Endometrial microvascular endothelial cells (primary cell): ENCODE data around the gene NF1. TPM values are rescaled to one million over a fixed set of nuclear protein-coding genes. Genes with fewer than 3 reads are reported as not detected.

Source experiments
- in situ Hi-C: cut with HindIII; loops from 2 replicates; pipeline ENCODE4 v1.10.0; 2017; ENCODE audit warnings: low sequenced_read_pairs, low pct_unique_long_range_greater_than_20kb; ENCODE audit errors: inconsistent ontology term
- total RNA-seq: library from RNA; depleted of rRNA; stranded (reverse); fragments of >200 nt; gene quantifications from one replicate; pipeline ENCODE4 v1.2.3, GENCODE V29; 2015; ENCODE audit errors: inconsistent ontology term

Gene NF1
- total RNA-seq, 1 donor from 2014 or later = 13.0 TPM

DNA sequence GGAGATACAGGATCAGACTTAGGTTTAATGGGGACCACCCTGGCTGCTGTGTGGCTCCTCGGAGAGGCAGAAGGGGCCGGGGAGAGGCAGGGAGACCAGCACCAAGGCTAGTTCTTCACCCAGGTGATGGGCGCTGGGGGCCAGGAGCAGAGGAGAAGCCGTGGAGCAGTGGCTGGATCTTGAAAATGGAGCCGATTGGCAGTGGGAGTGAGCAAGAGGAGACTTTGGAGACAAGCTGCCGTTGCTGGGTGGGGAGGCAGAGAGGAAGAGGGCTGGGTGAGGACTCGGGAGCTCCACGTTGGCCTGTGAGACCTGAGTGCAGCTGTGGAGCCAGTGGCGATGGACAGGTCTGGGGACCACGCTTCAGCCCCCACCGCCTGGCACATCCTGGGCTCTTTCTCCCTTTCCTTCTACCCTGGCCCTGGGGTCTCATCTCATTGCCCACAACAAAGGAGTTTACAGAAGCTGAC, 305.7 kb downstream of the NF1 start:
- in situ Hi-C loops = no loop called here

DNA sequence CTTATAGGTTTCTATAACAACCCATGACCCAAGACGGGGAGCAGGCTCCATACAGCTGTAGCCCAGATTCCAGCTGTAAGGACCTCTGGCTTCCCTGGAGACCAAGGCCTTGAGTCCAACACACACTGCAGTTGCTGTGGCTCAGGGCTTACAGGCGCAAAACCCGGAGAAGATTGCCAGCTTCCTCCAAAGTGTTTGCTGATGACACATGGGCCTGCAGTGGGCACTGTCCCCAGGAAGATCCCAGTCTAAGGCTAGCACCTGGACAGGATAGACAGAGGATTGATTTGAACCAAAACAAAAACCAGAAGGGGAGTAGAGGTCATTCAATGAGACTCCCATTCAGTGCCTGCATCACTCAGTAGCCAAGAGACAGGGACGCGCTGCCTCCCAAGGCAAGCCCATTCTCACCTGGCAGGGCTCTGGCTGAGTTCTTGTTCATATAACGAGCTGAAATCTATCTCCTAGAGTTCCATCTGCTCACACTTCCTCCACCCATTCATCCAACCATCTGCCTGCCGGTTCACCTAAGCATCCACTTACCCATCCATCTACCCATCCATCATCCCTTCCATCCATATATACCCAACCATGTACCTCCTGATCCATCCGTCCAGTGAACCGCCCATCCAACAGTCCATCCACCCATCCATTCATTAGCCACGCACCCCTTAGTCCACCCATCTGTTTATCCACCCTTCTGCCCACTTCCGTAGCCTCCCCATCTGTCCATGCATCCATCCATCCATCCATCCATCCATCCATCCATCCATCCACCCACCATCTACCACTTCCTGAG, 306.9 kb downstream of the NF1 start:
- in situ Hi-C loops = no loop called here

DNA sequence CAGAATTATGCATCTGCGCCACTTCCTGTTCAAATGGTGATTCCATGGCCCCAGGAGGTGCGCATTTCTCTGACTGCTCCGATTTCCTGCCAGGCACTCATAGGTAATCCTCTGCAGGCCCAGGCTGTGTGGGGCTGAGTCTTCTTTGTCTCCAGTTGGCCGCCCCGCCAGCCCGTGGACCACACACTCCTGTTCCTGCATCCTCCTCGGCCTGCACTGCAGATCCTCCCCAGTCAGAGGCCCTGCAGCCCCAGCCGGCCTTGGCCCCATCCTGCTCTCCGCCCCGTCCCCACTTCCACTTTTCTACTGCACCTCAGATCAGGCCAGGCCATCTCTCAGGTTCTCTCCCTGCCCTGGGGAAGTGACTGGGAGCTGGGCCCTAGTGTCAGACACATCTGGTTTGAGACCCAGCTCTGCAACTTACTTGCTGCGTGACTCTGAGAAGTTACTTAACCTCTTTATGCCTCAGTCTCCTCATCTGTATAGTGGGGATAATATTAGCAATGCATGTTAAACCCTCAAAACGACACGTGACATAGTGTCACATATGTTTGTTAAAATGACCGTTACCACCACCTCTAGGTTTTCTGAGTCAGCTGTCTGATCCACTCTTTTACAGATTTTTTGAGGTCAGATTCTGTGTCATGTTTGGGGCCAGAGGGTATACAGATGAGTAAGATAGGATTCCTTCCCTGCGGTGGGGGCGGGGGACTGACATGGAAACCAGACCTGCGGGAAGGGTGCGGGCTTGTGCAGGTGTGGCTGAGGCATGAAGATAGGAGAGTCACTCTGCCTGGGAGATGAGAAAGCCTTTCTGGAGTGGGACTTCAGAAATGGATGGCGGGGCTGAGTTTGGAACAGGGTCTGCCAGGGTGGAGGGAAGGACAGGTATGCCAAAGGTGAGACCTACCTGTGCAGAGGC, 309.5 kb downstream of the NF1 start:
- in situ Hi-C loops = no loop called here

DNA sequence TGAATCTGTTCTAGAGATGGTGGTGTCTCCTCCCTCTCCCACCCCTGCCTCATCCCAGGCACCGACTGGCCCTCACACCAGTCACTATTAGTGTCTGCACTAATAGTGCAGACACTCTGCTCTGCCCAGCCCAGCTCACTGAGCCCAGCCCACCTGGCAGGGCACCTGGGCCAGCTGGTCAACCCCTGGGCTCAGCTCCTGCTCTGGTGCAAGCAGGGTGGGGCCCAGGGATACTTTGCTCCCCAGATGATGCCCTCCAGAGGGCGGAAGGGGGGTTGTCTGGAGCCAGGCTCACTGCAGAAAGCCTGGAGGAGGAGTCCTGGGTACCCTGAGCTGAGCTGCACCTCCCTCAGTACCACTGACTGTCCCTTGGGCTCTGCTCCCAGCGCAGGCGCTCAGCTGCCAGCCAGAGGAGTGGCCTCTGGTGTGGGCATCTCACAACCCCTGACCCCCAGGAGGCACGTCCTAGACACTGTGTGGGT, 311.2 kb downstream of the NF1 start:
- in situ Hi-C loops = no loop called here

DNA sequence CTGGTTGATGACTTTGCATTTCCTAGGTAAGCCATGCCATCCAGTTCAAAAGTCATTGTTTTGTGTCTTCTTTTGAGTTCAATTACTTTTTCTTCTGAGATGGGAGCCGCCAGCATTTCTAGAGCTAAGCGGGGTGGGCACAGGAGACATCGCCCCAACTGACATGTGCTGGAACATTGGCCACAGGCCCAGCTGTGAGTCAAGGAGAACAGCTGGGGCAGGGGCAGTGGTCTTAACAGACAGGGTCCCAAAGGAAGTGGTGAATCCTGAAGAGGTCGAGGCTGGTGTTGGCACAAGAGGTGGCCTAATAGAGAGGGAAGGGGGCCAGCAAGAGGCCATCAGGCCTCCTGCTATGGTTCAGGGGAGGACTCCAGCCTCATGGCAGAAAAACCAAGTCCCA, 313.8 kb downstream of the NF1 start:
- in situ Hi-C loops = no loop called here

DNA sequence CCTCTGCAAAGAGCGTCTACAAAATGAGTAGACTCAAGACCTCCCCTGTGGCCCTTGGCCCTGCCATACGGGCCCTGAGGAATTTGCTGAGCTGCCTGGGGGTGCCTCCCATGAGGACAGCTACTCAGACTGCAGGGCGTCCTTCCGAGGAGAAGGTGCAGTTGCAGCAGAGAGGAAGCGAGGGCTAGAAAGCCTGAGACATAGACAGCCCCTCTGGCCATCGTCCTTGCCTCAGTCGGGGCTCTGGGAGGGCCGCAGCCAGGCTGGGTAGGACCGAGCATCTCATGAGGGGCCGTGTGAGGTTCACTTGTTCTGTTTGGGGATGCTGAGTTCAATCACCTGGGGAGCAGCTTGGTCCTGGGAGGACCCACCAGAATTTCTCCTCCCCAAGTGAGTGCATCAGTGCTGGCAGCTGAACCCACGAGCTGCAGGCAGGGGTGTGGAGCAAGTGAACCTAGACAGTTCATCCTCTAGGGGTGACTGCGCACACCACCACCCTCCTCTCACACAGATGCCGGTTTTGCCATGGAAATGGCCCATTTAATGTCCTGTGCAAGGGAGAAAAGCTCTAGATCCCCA, 317.0 kb downstream of the NF1 start:
- in situ Hi-C loops = no loop called here

DNA sequence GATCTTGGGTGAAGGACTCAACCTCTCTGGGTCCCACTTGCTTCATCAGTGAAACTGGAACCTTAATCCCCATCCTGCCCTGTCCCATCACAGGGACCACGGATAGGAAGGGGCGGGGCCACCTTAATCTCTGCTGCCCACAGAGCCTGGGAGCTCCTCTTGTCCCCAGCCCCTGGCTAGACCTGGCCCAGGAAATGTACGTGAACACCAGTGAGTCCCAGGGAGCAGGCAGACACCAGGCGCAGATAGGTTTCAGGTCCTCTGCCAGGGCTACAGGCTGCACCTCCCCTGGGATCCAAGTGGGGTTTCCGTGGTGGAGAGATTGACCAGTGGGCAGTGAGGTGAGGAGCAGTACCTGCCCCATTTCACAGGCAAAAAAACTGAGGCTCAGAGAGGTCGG, 317.7 kb downstream of the NF1 start:
- in situ Hi-C loops = no loop called here

DNA sequence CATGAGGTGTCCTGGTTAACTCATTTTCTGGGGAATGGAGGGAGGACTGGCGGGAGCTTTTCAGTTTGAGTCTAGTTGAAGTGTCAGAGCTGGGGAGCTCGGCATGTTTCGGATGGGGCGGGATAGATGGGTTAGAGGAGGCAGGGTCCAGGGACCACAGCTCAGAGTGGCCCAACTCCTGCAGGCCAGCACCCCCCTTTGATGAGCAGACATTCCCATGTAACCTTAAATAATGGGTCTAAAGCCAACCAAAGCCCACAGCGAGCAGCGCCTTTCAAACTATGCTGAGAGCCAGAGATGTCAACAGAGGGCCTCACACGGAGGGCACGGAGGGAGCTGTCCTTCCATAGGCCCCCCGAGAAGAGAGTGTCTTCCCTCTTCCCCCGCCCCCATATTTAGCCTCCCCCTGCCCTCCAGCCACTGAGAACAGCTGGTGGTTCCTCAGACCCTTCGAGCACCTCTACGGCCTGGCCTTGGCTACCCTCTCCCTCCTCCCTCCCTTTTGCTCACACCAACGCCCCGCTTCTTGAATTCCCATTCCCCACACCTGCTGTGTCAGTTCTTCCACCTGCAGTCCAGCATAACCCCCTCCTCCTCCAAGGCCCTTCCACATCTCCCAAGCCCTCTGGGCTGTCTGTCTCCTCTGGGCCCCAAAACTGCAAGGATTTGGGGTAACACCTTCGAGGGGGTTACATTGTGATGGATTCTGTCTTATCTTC, 318.5 kb downstream of the NF1 start:
- in situ Hi-C loops = no loop called here

DNA sequence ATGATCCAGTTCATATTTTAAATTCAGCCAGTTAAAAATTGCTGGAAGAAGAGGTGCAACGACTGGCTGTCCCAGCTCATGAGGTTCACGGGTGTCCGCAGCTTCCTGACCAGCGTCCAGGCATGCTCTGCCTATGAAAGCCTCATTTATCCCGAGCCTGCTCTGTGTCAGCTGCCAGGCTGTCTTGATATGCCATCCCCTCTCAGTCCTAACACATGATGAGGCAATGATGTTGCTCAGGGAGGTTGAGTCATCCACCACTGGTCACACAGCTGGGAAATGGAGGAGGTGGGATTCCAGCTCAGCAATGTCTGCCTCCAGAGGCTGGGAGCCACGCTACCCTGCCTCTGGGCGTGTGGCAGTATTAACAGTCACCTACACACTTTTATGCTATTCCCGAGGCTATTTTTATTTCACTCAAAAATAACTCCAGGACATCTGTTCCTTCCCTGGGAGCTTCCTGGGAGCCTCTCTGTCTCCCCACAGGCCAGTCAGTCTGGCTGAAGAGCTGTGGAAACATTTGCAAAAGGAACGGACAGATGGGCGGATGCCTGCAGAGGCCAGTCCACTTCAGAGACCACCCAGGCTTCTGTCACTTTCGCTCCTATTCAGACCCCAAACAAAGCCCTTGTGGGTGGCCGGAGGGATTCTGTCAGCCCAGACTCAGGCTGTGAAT, 319.2 kb downstream of the NF1 start:
- in situ Hi-C loops = no loop called here

DNA sequence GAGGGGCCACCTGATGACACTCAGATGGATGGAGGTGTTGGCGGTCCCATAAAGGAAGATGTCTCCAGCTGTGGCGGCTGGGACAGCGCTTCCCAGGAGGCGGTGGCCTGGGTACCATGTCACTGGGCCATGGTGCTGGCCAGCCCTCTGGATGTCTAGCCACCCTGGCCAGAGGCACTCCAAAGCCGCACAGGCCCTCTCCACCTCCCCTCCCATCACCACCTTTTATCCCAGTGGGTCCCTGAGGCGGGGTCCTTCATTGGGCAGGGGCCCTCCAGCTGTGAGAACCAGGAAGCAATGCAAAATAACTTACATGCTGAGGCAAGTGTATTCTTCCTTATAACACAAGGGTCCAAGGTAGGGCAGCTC, 319.8 kb downstream of the NF1 start:
- in situ Hi-C loops = no loop called here

DNA sequence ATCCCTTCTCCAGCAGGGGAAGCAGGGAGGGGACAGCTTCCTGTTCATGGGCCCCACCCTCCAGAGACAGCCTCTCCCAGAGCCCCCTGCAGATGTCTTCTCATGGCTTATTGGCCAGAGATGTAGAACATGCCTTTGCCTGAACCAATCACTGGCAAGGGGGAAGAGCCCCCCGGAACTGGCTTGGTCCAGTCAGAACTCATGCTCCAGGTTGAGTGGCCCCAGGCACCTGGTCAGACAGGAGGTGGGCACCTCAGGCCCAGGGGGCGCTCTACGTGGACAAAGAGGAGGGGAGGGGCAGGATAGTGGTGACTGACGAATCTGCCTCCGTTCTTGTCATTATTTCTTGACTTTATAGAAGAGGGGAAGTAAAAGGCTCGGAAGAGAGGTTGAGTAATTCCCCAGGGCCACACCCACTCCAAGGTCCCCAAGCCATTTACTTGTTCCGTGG, 320.3 kb downstream of the NF1 start:
- in situ Hi-C loops = no loop called here

DNA sequence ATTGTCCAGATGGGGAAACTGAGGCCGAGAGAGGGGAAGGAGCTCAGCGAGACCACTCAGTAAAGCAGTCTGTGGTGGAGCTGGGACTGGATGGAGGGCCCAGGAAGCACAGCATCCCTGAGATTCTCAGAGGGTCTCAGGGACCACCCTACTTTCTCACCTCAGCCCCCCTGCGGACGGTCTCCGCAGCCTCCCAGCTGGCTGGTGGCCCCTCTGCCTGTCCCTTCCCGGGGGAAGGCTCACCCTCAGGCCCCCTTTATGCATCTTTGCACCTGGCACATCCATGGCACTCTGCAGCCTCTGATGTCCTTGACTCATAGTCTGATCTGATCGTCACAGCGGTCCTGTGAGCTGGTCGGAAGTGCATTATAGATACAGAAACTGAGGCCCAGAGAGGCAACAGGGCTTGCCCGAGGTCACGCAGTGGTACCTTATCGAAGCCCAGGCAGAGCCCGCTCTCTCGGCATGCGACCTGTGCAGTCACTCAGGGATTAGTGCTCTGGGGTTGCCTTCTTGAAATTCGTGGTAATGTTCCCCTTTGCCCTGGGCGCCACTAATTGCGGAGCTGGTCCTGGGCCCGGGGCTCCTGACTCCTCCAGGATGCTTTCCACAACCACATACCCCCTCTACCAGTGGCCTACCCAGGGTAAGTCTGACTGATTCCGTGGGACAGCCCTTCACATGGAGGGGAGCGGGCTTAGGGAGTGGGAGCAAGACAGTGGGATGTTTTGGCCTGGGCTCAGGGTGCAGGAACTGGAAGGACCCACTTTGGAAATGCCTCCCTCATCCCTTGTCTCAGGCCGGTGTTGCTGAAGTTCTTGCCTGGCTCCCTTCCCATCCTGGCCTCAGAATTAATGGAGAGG, 321.1 kb downstream of the NF1 start:
- in situ Hi-C loops = no loop called here

DNA sequence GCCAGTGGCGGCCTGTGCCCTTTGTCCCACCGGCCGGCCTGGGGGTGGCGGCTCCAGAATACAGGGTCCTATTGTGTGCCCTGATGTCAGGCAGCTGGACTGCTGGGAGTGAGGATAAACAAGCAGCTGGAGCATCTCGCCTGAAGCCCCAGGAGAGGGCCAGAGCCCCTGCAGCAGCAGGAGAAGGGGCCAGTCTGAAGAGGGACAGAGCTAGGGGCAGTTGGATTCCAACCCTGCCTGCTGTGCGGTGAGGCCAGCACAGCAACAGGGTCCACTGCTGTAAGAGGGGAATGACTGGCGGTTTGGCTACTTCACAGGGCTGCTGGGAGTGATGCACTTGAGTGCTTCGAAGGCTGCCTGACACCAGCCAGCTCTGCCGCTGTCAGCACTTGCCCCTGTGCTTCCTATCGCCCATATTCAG, 321.7 kb downstream of the NF1 start:
- in situ Hi-C loops = no loop called here

DNA sequence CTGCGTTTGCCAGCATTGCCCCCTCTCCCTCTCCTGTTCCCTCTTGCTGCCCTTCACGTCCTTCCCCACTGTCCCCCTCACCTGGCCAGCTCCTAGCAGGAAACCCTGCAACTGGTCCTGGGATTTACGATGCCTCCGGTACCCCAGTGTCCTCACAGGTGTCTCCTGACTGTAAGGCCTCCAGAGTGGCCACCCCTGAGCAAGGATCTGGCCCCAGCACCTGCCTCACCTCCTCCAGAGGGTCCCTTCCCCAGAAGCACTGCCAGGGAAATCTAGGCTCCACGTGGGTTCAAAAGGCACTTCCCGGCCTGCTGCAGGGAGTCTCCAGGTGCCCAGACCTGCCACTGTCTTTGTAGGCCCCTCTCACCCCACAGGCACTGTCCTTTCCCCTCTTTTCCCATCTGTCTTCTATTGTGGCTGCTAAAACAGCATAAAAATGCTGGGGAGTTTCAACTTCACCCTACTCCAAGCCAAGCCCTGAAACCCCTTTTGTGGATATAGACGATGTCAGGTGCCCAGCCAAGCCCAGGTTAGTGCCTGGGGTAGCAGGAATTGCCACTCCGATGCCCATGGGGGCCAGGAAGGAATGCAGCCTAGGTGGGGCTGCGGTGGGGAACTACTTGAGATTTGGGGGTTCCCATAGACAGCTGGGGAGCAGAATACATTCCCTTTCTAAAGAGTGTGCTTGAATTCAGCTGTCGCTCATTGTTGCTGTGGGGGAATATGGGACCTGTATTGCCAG, 322.4 kb downstream of the NF1 start:
- in situ Hi-C loops = no loop called here

DNA sequence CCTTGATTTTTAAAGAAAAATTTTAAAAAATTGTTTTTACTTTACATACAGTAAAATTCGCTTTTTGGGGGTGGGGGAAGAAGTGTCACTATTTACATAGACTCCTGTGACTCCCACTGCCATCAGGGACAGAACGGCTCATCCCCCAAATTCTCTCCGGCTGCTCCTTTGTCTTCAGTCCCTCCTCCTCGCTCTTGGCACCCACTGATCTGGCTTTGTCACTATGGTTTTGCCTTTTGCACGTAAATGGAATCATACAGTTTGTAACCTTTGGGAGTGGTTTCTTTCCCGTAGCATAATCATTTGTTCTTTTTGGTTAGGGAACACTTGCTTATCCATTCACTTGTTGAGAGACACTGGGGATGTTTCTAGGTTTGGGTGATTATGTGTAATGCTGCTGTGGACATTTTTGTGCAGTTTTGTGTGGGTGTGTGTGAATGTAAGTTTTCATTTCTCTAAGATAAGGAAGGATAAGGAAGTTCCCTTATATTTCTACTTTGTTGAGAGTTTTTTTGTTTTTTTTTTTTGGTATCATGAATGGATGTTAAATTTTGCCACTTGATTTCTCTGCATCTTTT, 324.1 kb downstream of the NF1 start:
- in situ Hi-C loops = no loop called here

DNA sequence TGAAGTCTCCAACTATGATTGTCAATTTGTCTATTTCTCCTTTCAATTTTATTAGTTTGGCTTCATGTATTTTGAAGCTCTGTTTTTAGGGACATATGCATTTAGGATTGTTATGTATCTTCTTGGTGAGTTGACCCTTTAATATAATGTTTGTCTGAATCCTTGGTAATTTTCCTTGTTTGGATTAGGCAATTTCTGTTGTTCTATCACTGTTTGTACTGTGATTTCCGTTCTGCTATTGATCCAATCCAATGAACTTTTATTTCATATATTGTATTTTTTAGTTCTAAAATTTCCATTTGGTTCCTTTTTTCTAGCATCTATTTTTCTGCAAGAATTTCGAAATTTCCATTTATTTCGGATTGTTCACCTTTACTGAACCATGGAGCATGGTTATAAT, 327.7 kb downstream of the NF1 start:
- in situ Hi-C loops = no loop called here

DNA sequence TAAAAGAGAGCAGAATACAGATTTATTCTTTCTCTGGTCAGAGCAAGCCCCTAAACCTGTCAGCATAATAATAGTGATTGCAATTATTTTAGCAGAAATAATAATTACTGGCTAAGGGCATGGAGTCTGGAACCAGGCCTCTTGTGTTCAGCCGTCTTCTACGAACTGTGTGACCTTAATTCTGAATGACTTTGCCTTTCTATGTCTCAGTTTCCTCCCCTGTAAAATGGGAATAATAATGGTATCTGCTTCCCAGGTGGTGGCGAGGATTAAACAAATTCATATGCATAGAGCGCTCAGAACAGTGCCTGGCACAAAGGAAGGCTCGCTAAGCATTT, 330.1 kb downstream of the NF1 start:
- in situ Hi-C loops = no loop called here
